Mesangial cell (primary cell): ENCODE results near the gene DARS2. TPM values are rescaled to one million over a fixed set of nuclear protein-coding genes. Genes with fewer than 3 reads are reported as not detected.

Source experiments
- total RNA-seq: library from RNA; depleted of rRNA; stranded (reverse); fragments of >200 nt; gene quantifications from 2 replicates; pipeline ENCODE4 v1.2.3, GENCODE V29; 2015

Gene DARS2, protein sequence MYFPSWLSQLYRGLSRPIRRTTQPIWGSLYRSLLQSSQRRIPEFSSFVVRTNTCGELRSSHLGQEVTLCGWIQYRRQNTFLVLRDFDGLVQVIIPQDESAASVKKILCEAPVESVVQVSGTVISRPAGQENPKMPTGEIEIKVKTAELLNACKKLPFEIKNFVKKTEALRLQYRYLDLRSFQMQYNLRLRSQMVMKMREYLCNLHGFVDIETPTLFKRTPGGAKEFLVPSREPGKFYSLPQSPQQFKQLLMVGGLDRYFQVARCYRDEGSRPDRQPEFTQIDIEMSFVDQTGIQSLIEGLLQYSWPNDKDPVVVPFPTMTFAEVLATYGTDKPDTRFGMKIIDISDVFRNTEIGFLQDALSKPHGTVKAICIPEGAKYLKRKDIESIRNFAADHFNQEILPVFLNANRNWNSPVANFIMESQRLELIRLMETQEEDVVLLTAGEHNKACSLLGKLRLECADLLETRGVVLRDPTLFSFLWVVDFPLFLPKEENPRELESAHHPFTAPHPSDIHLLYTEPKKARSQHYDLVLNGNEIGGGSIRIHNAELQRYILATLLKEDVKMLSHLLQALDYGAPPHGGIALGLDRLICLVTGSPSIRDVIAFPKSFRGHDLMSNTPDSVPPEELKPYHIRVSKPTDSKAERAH
- total RNA-seq: 12.9 and 30.1 TPM in 2 replicates

DNA sequence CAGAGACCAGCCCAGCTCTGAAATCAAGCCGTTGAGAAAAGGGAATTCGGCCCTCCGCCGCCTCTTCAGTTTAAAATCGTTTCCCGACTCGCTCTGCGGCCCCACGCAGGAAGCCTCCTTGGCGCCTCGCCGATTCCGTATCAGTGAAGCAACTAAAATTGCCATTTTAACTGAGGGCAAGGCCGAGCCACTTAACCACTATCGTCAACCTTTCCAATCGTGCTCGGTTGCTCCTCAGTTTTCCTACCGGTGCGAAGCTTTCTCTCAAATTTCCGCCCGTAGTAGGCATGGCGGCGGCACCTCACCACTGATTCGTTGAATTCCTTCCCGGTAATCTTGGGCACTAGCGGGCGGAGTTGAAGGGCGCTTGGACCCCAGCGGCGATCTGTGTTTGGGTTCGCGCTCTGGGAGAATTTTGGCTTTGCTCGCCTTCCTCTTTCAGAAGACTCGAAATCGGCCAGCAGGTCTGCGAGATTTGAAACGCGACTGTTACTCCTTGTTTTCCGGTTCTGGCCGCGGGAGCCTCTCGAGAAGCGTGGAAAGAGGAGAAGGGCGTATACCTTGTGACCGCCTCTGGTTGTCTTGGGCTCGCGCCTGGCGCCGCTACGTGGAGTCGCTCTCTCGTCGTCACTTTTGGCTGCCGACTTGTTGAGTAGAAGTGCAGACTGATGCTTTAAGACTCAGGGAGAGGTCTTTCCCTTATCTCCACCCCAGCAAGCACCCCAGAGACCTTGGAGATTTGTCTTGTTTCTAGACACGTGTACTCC, at the start of gene DARS2, which contains the start of gene CENPL:
Gene DARS2, plus strand, starts transcription at position 359 of the 767 bp plus-strand sequence. CDS start 557 bp downstream, outside the sequence.
Gene CENPL, minus strand, starts transcription at position 569 of the 767 bp plus-strand sequence. CDS start 13,584 bp downstream, outside the sequence.

DNA sequence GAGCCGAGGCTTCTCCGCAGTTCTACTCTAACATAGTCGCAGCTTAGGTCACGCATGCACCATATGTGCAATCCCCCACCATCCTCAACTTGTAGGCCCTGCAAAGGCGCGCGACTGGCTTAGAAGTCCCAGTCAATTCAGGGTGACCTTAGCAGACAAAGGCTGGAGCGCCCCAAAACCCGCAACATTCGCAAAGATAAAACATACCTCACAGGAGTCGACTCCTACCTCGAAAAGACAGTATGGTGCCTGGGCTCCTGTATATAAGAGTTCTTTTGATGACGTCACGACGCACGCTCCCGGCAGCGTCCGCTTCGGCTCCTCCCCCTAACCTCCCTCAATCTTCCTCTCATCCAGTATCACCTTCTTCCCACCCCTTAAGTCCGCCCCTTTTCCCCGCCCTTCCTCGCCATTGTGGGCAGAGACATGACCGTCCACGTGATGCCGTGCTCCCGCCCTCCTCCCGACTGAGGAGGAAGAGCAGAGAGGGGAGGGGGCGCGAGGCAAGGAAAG, 43.3 kb downstream of the DARS2 start, which contains the start of gene GAS5:
Gene GAS5, minus strand, starts transcription at position 237 of the 513 bp plus-strand sequence.

DNA sequence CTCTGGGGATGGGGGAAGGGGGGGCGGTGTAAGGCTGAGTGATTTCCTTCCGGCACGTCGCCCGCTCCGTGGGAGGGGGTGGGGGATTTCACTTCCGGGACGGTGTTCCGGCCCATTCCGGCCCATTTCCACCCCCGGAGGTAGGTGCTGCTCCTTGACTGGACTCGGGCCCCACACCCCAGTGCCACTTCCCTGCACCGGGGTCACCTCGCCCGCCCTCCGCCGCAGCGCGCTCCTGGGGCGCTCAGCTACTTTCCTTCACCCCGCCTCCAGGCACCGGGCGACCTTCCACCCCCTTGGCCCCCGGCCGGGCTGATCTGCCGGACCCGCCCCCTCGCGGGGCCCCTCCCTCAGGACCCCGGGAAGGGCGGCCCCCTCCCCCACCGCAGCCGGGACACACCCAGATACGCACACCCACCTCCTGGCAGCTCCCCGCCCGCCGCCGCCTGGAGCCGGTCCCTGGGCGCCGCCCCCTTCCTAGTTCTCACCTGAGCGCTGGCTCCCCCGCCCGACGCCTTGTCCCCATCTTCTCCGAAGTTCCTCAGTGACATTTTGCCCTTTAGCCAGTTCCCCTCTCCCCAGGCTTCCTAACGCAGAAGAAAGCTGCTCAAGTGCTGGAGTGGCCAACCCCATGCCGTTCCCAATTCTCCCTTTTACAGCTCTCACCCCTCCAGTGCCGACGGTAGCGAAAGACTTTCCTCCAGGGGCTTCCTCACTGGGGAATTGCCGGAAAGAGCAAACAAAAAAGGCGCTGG, 44.0 kb downstream of the DARS2 start, which contains the start of gene ZBTB37:
Gene ZBTB37, plus strand, starts transcription at position 115 of the 755 bp plus-strand sequence. CDS start 1,846 bp downstream, outside the sequence.

Other genes with a start within 250 kb of the DARS2 start
- not detected in 2 replicates for gene SLC9C2, start 221.6 kb upstream of the DARS2 start, total RNA-seq
- gene TEX50, start 189.3 kb upstream of the DARS2 start, total RNA-seq: not detected in 2 replicates
- 0.76 TPM in 1 of 2 replicates, not detected in the other for gene ANKRD45, start 154.8 kb upstream of the DARS2 start, total RNA-seq
- gene KLHL20, start 109.7 kb upstream of the DARS2 start, total RNA-seq: 9.6 and 18.3 TPM in 2 replicates
- gene CENPL, start 210 bp downstream of the DARS2 start, total RNA-seq: 4.2 and 23.5 TPM in 2 replicates
- gene GAS5, start 43.3 kb downstream of the DARS2 start, total RNA-seq: 217 and 319 TPM in 2 replicates
- 2.4 and 6.0 TPM in 2 replicates for gene ZBTB37, start 43.7 kb downstream of the DARS2 start, total RNA-seq
- 0.25 TPM in 1 of 2 replicates, not detected in the other for gene SERPINC1, start 92.7 kb downstream of the DARS2 start, total RNA-seq
- gene RC3H1, start 197.7 kb downstream of the DARS2 start, total RNA-seq: 10.1 and 23.5 TPM in 2 replicates